GM23338 (cell line): ENCODE results near the gene MESP2. TPM values are rescaled to one million over a fixed set of nuclear protein-coding genes. Genes with fewer than 3 reads are reported as not detected.

Experiments
- ATAC-seq: fragments of 200-7000 bp; cut with Tn5 transposase; 3 replicates; pipeline ENCODE4 v1.9.1; 2020
- DNase-seq: peaks from one replicate; pipeline ENCODE4 v3.0.0-alpha.2; 2015; ENCODE audit warnings: low spot score
- H2AFZ ChIP-seq: fragments of 200-600 bp; sonication (generic); 2 replicates; pipeline ENCODE4 v1.8.0; 2016; ENCODE audit warnings: antibody characterized with exemption, mild to moderate bottlenecking, moderate library complexity
- H3F3A ChIP-seq: fragments of 200-600 bp; sonication (generic); replicated peaks from 2 replicates; pipeline ENCODE4 v1.8.0; 2017; ENCODE audit warnings: antibody characterized with exemption, mixed run types, low read depth
- H3K27ac ChIP-seq: fragments of 200-600 bp; sonication (generic); 2 replicates; pipeline ENCODE4 v1.6.1; 2016; ENCODE audit warnings: low read depth
- H3K27me3 ChIP-seq: fragments of 200-600 bp; sonication (generic); 2 replicates; pipeline ENCODE4 v1.8.0; 2016; ENCODE audit warnings: mild to moderate bottlenecking, mixed run types, moderate library complexity; ENCODE audit not compliant: insufficient read depth
- H3K36me3 ChIP-seq: fragments of 200-600 bp; sonication (generic); 2 replicates; pipeline ENCODE4 v1.8.0; 2016; ENCODE audit warnings: mild to moderate bottlenecking; ENCODE audit not compliant: insufficient read depth
- H3K4me1 ChIP-seq: fragments of 200-600 bp; sonication (generic); 2 replicates; pipeline ENCODE4 v1.8.0; 2016; ENCODE audit warnings: mild to moderate bottlenecking, moderate library complexity; ENCODE audit not compliant: insufficient read depth
- H3K4me2 ChIP-seq: fragments of 200-600 bp; sonication (generic); 2 replicates; pipeline ENCODE4 v1.7.1; 2017; ENCODE audit warnings: mixed run types
- H3K4me3 ChIP-seq: fragments of 200-600 bp; sonication (generic); 2 replicates; pipeline ENCODE4 v1.6.1; 2016; ENCODE audit warnings: mixed run types
- H3K79me2 ChIP-seq: fragments of 200-600 bp; sonication (generic); replicated peaks from 2 replicates; pipeline ENCODE4 v1.8.0; 2017; ENCODE audit warnings: mild to moderate bottlenecking; ENCODE audit not compliant: insufficient read depth
- H3K9me2 ChIP-seq: fragments of 200-600 bp; sonication (generic); 2 replicates; pipeline ENCODE4 v1.8.0; 2017; ENCODE audit not compliant: insufficient read depth
- H4K20me1 ChIP-seq: fragments of 200-600 bp; sonication (generic); replicated peaks from 2 replicates; pipeline ENCODE4 v1.8.0; 2017; ENCODE audit warnings: mild to moderate bottlenecking; ENCODE audit not compliant: insufficient read depth
- H3K27ac Mint-ChIP-seq: 2 replicates; pipeline ENCODE4 v1.8.0; 2020; ENCODE audit warnings: inconsistent platforms, mild to moderate bottlenecking, moderate library complexity, mixed read lengths
- H3K27me3 Mint-ChIP-seq: 3 replicates; pipeline ENCODE4 v1.8.0; 2022; ENCODE audit warnings: low read depth, mild to moderate bottlenecking, moderate library complexity, mixed read lengths, inconsistent platforms; ENCODE audit not compliant: insufficient read depth, poor library complexity
- H3K36me3 Mint-ChIP-seq: 3 replicates; pipeline ENCODE4 v1.8.0; 2021; ENCODE audit warnings: low read depth, mild to moderate bottlenecking, inconsistent platforms, moderate library complexity, mixed read lengths
- H3K4me1 Mint-ChIP-seq: 3 replicates; pipeline ENCODE4 v1.8.0; 2020; ENCODE audit warnings: mild to moderate bottlenecking, inconsistent platforms, mixed read lengths
- H3K4me3 Mint-ChIP-seq: 3 replicates; pipeline ENCODE4 v1.8.0; 2021; ENCODE audit warnings: moderate library complexity, mild to moderate bottlenecking, inconsistent platforms, mixed read lengths
- H3K9me3 Mint-ChIP-seq: 3 replicates; pipeline ENCODE4 v1.8.0; 2020; ENCODE audit warnings: moderate library complexity, mild to moderate bottlenecking, inconsistent platforms, mixed read lengths
- CTCF ChIP-seq, 2 experiments: fragments of 200-600 bp in 1 of 2; sonication (generic) in 1 of 2; conservative IDR thresholded peaks; 2 replicates each; pipeline versions ENCODE4 v1.5.1 to v1.6.1; 2016 to 2017; ENCODE audit warnings: antibody characterized with exemption in 2 of 2, low read depth in 2 of 2, mild to moderate bottlenecking in 2 of 2, moderate library complexity in 1 of 2
- ETS1 ChIP-seq: IDR thresholded peaks from 2 replicates; pipeline ENCODE4 v1.6.1; 2016; ENCODE audit warnings: antibody characterized with exemption
- EZH2 ChIP-seq: fragments of 200-600 bp; sonication (generic); IDR thresholded peaks from one replicate; pipeline ENCODE4 v1.8.0; 2017; ENCODE audit warnings: antibody characterized with exemption, mild to moderate bottlenecking, low read depth; ENCODE audit not compliant: unreplicated experiment
- EZH2phosphoT487 ChIP-seq: fragments of 200-600 bp; sonication (generic); IDR thresholded peaks from one replicate; pipeline ENCODE4 v1.8.1; 2018; ENCODE audit warnings: antibody characterized with exemption; ENCODE audit not compliant: unreplicated experiment
- JUNB ChIP-seq: IDR thresholded peaks from one replicate; pipeline ENCODE4 v1.6.1; 2016; ENCODE audit warnings: antibody characterized with exemption; ENCODE audit not compliant: unreplicated experiment
- NANOG ChIP-seq: IDR thresholded peaks from 2 replicates; pipeline ENCODE4 v1.6.1; 2016; ENCODE audit warnings: antibody characterized with exemption, borderline replicate concordance
- POLR2AphosphoS5 ChIP-seq: IDR thresholded peaks from 2 replicates; pipeline ENCODE4 v1.6.1; 2016; ENCODE audit warnings: antibody characterized with exemption, low read depth
- REST ChIP-seq: IDR thresholded peaks from one replicate; pipeline ENCODE4 v1.6.1; 2018; ENCODE audit warnings: antibody characterized with exemption; ENCODE audit not compliant: unreplicated experiment
- STAT1 ChIP-seq: IDR thresholded peaks from one replicate; pipeline ENCODE4 v1.6.1; 2016; ENCODE audit warnings: antibody characterized with exemption; ENCODE audit not compliant: unreplicated experiment
- ZNF114 ChIP-seq: fragments of 250-450 bp; sonication (Bioruptor Pico); IDR thresholded peaks from 2 replicates; pipeline ENCODE4 v1.5.0; 2020; ENCODE audit warnings: mild to moderate bottlenecking, moderate library complexity
- polyA plus RNA-seq: library from polyadenylated mRNA; unstranded; fragments of >200 nt; fragmentation: Nextera tagmentation; extraction: Ambion mirVana; gene quantifications from 2 replicates; pipeline ENCODE4 v1.2.1, GENCODE V29; 2016
- total RNA-seq: library from RNA; depleted of rRNA; stranded (reverse); fragments of >200 nt; shearing (Covaris generic); gene quantifications from 2 replicates; pipeline ENCODE4 v1.2.3, GENCODE V29; 2014

MESP2 gene
- total and polyA plus RNA-seq, 2 experiments from 2014 or later: 0.24 to 1.3 TPM

- no peaks in the 10 kb centered on the region for H3K9me2 ChIP-seq
- Mint-ChIP-seq H3K27me3 (peaks cover 21% of the 10 kb centered on the region), H3K36me3 (no peaks in the 10 kb centered on the region), H3K4me1 (peaks cover 12% of the 10 kb centered on the region; the same call in 2 of the 3 replicates), H3K27ac (no peak overlapping the region), H3K9me3 (no peaks in the 10 kb centered on the region), H3K4me3 (no peak overlapping the region)
- H3K27ac ChIP-seq: no peak overlapping the region
- H3F3A ChIP-seq: no peaks in the 10 kb centered on the region
- no peaks in the 10 kb centered on the region for H3K79me2 ChIP-seq
- ATAC-seq (no peak), DNase-seq (no peak)
- H3K27me3 ChIP-seq: no peaks in the 10 kb centered on the region
- TF ChIP-seq STAT1 (no peak), ETS1 (no peak), EZH2phosphoT487 (no peak), ZNF114 (CRISPR knock-in tag) (no peak), POLR2AphosphoS5 (no peak), EZH2 (no peak), JUNB (no peak), CTCF (conservative IDR thresholded peaks at IDR 0.05; ENCODE audit: low read depth in 2 of 2) (no peak), REST (no peak), NANOG (no peak)
- H4K20me1 ChIP-seq: no peaks in the 10 kb centered on the region
- no peak overlapping the region for H3K4me2 ChIP-seq
- no peak overlapping the region for H3K4me3 ChIP-seq
- no peaks in the 10 kb centered on the region for H3K36me3 ChIP-seq
- H3K4me1 ChIP-seq: no peaks in the 10 kb centered on the region; the same call in 1 of the 2 replicates
- H2AFZ ChIP-seq: no peak overlapping the region
Observed at GRCh38 chr15:89801471-89802195, 25.5 kb downstream of the MESP2 start.
